OCI-LY1 (cell line): ENCODE data around the gene KAT5.

Experiments
- CTCF ChIP-seq: fragments of 200-600 bp; sonication (generic), shearing (Covaris generic); IDR thresholded peaks from 2 replicates; pipeline ENCODE4 v1.5.1; 2017; ENCODE audit warnings: mild to moderate bottlenecking, antibody characterized with exemption, low read length, moderate library complexity, mixed read lengths
- EZH2 ChIP-seq: fragments of 200-600 bp; sonication (generic), shearing (Covaris generic); IDR thresholded peaks from 2 replicates; pipeline ENCODE4 v1.8.0; 2017; ENCODE audit warnings: borderline replicate concordance, mixed run types, mild to moderate bottlenecking, antibody characterized with exemption, low read length, moderate library complexity, mixed read lengths

GRCh38 chr11:65716302-65716701 lies 4.2 kb downstream of the KAT5 start:
- TF ChIP-seq CTCF, result no peak
- no peak for TF ChIP-seq EZH2
